IMR-90 (cell line): ENCODE measurements around the gene OR4P4. TPM values are rescaled to one million over a fixed set of nuclear protein-coding genes. Genes with fewer than 3 reads are reported as not detected.

Experiments
- ATAC-seq: fragments of 200-7000 bp; cut with Tn5 transposase; 2 replicates; pipeline ENCODE4 v1.9.1; 2020; ENCODE audit warnings: low read depth, mild to moderate bottlenecking, moderate library complexity
- BruUV-seq: library from RNA; stranded (reverse); fragments of 400-500 nt; replicated peaks from 2 replicates; lab custom pipeline; 2021; lab: Mats Ljungman, UMichigan
- CTCF ChIA-PET: fragments of 300-600 bp; formaldehyde crosslinking; extraction: SDS; loops from one replicate; lab custom pipeline; 2021; ENCODE audit warnings: antibody characterized with exemption; lab: Yijun Ruan, JAX
- POLR2A ChIA-PET: fragments of 300-600 bp; sonication (Branson Sonifier 250); formaldehyde crosslinking; loops from one replicate; lab custom pipeline; 2022; ENCODE audit warnings: antibody characterized with exemption; ENCODE audit not compliant: unreplicated experiment; lab: Charles Lee
- DNase-seq: peaks from one replicate; pipeline ENCODE4 v3.0.0; 2013
- H2AFZ ChIP-seq: replicated peaks from 2 replicates; pipeline ENCODE3; 2013; ENCODE audit warnings: low read length, mild to moderate bottlenecking; ENCODE audit not compliant: poor library complexity
- H2AK5ac ChIP-seq: 2 replicates; pipeline ENCODE4 v1.6.1; 2013; ENCODE audit warnings: low read depth, low read length, inconsistent platforms
- H2AK9ac ChIP-seq: replicated peaks from 2 replicates; pipeline ENCODE3; 2013; ENCODE audit warnings: mild to moderate bottlenecking, low read depth, low read length, moderate library complexity; ENCODE audit not compliant: poor library complexity
- H2BK120ac ChIP-seq: 2 replicates; pipeline ENCODE4 v1.6.1; 2013; ENCODE audit warnings: low read depth, low read length, inconsistent platforms
- H2BK15ac ChIP-seq: 3 replicates; pipeline ENCODE4 v1.6.1; 2013; ENCODE audit warnings: low read depth, low read length, inconsistent platforms
- H2BK20ac ChIP-seq: 2 replicates; pipeline ENCODE4 v1.6.1; 2013; ENCODE audit warnings: low read depth, mild to moderate bottlenecking, inconsistent platforms, low read length, moderate library complexity
- H2BK5ac ChIP-seq: 2 replicates; pipeline ENCODE4 v1.6.1; 2013; ENCODE audit warnings: mild to moderate bottlenecking, low read depth, low read length, inconsistent platforms; ENCODE audit not compliant: poor library complexity, severe bottlenecking
- H3K14ac ChIP-seq: replicated peaks from 2 replicates; pipeline ENCODE4 v1.6.1; 2013; ENCODE audit warnings: low read depth, low read length, inconsistent platforms
- H3K18ac ChIP-seq: 2 replicates; pipeline ENCODE4 v1.6.1; 2013; ENCODE audit warnings: low read depth, low read length, control low read depth
- H3K23ac ChIP-seq: 2 replicates; pipeline ENCODE4 v1.6.1; 2013; ENCODE audit warnings: low read depth, low read length, inconsistent platforms
- H3K27ac ChIP-seq: 2 replicates; pipeline ENCODE4 v1.5.1; 2013; ENCODE audit warnings: mild to moderate bottlenecking, control low read depth, low read length; ENCODE audit not compliant: insufficient read depth
- H3K27me3 ChIP-seq: 2 replicates; pipeline ENCODE4 v1.6.1; 2013; ENCODE audit warnings: low read length; ENCODE audit not compliant: control insufficient read depth, insufficient read depth
- H3K36me3 ChIP-seq: 2 replicates; pipeline ENCODE4 v1.6.1; 2013; ENCODE audit warnings: low read length, mixed read lengths; ENCODE audit not compliant: control insufficient read depth, insufficient read depth
- H3K4ac ChIP-seq: 2 replicates; pipeline ENCODE4 v1.6.1; 2013; ENCODE audit warnings: low read depth, low read length, inconsistent platforms
- H3K4me1 ChIP-seq: 2 replicates; pipeline ENCODE4 v1.6.1; 2013; ENCODE audit warnings: low read length, mixed read lengths; ENCODE audit not compliant: control insufficient read depth, insufficient read depth
- H3K4me2 ChIP-seq: 2 replicates; pipeline ENCODE4 v1.6.1; 2013; ENCODE audit warnings: low read depth, mild to moderate bottlenecking, control low read depth, low read length, moderate library complexity
- H3K4me3 ChIP-seq: 2 replicates; pipeline ENCODE4 v1.5.1; 2013; ENCODE audit warnings: low read depth, mild to moderate bottlenecking, control low read depth, low read length, moderate library complexity; ENCODE audit not compliant: insufficient read depth
- H3K56ac ChIP-seq: 2 replicates; pipeline ENCODE4 v1.6.1; 2013; ENCODE audit warnings: low read length, inconsistent platforms; ENCODE audit not compliant: insufficient read depth; ENCODE audit errors: extremely low read depth
- H3K79me1 ChIP-seq, 2 experiments: 2 replicates each; pipeline ENCODE4 v1.6.1; 2013; ENCODE audit warnings: low read length in 2 of 2, inconsistent platforms in 1 of 2, low read depth in 1 of 2
- H3K9ac ChIP-seq: 2 replicates; pipeline ENCODE4 v1.6.1; 2013; ENCODE audit warnings: low read depth, low read length, control low read depth
- H3K9me1 ChIP-seq: 2 replicates; pipeline ENCODE4 v1.6.1; 2013; ENCODE audit warnings: low read length, inconsistent platforms; ENCODE audit not compliant: insufficient read depth
- H3K9me3 ChIP-seq: 2 replicates; pipeline ENCODE4 v1.6.1; 2013; ENCODE audit warnings: low read length; ENCODE audit not compliant: control insufficient read depth, insufficient read depth
- H4K20me1 ChIP-seq: 2 replicates; pipeline ENCODE4 v1.6.1; 2013; ENCODE audit warnings: low read length, inconsistent platforms; ENCODE audit not compliant: insufficient read depth
- H4K5ac ChIP-seq: 2 replicates; pipeline ENCODE4 v1.6.1; 2013; ENCODE audit warnings: mild to moderate bottlenecking, low read depth, low read length, control low read depth
- H4K8ac ChIP-seq, 2 experiments: 2 replicates each; pipeline ENCODE4 v1.6.1; 2013; ENCODE audit warnings: low read depth in 2 of 2, low read length in 2 of 2, control low read depth in 1 of 2, inconsistent platforms in 1 of 2
- H4K91ac ChIP-seq: 2 replicates; pipeline ENCODE4 v1.6.1; 2013; ENCODE audit warnings: low read depth, low read length, inconsistent platforms; ENCODE audit not compliant: insufficient read depth
- BHLHE40 ChIP-seq: fragments of 150-350 bp; IDR thresholded peaks from 2 replicates; pipeline ENCODE4 v1.6.1; 2016; ENCODE audit warnings: mild to moderate bottlenecking, low read depth, low read length
- CHD1 ChIP-seq: IDR thresholded peaks from 2 replicates; pipeline ENCODE4 v1.6.1; 2012; ENCODE audit warnings: low read depth, low read length, improper control_type of control experiment
- CTCF ChIP-seq: conservative IDR thresholded peaks from 2 replicates; pipeline ENCODE4 v1.5.1; 2012; ENCODE audit warnings: mild to moderate bottlenecking, low read depth, low read length, improper control_type of control experiment
- FOS ChIP-seq: fragments of 150-350 bp; IDR thresholded peaks from 2 replicates; pipeline ENCODE4 v1.6.1; 2016; ENCODE audit warnings: low read depth, low read length
- MAFK ChIP-seq: IDR thresholded peaks from 2 replicates; pipeline ENCODE4 v1.6.1; 2012; ENCODE audit warnings: low read depth, low read length, improper control_type of control experiment
- NFE2L2 ChIP-seq: fragments of 150-350 bp; IDR thresholded peaks from 2 replicates; pipeline ENCODE4 v1.6.1; 2016; ENCODE audit warnings: low read depth, mild to moderate bottlenecking, low read length
- POLR2A ChIP-seq: IDR thresholded peaks from 2 replicates; pipeline ENCODE4 v1.6.1; 2012; ENCODE audit warnings: mild to moderate bottlenecking, low read depth, low read length
- RAD21 ChIP-seq: IDR thresholded peaks from 2 replicates; pipeline ENCODE4 v1.6.1; 2012; ENCODE audit warnings: low read length, improper control_type of control experiment
- RCOR1 ChIP-seq: IDR thresholded peaks from 2 replicates; pipeline ENCODE4 v1.6.1; 2012; ENCODE audit warnings: mild to moderate bottlenecking, low read length, improper control_type of control experiment; ENCODE audit not compliant: insufficient replicate concordance
- RFX5 ChIP-seq: IDR thresholded peaks from 2 replicates; pipeline ENCODE4 v1.8.0; 2012; ENCODE audit warnings: low read depth, mild to moderate bottlenecking, low read length, moderate library complexity
- SMC3 ChIP-seq: fragments of 150-350 bp; IDR thresholded peaks from 2 replicates; pipeline ENCODE4 v1.6.1; 2016; ENCODE audit warnings: low read depth, mild to moderate bottlenecking, antibody characterized with exemption, low read length, moderate library complexity
- WGBS, 2 experiments: methylation state at CpG; one replicate each; pipeline versions ENCODE4 v1.1.5 to v1.1.7; 2013; ENCODE audit warnings: missing lambda C conversion rate in 2 of 2; ENCODE audit not compliant: insufficient read length in 1 of 2; ENCODE audit errors: extremely low coverage in 2 of 2; 5-methylcytosine and 5-hydroxymethylcytosine counted together
- dilution Hi-C: fragments of 300-500 bp; cut with HindIII; formaldehyde crosslinking; loops from one replicate; pipeline ENCODE4 v1.14.3; 2018; ENCODE audit warnings: low sequenced_read_pairs; ENCODE audit not compliant: unreplicated experiment
- in situ Hi-C: fragments of 300-500 bp; cut with MboI; formaldehyde crosslinking; loops from 3 replicates; pipeline ENCODE4 v1.14.3; 2019; ENCODE audit warnings: low sequenced_read_pairs, inconsistent platforms, mixed read lengths
- intact Hi-C: fragments of 100-400 bp; cut with micrococcal nuclease; formaldehyde crosslinking; loops from 2 replicates; pipeline ENCODE4 v1.10.0; 2022
- polyA plus RNA-seq, 3 experiments: library from polyadenylated mRNA; depleted of rRNA; stranded (reverse); fragments of >200 nt; gene quantifications; 2 replicates each; pipeline ENCODE4 v1.2.3, GENCODE V29; 2012; ENCODE audit warnings: low replicate concordance in 1 of 3
- total RNA-seq: library from RNA; depleted of rRNA; stranded (reverse); fragments of >200 nt; gene quantifications from 2 replicates; pipeline ENCODE4 v1.2.3, GENCODE V29; 2012

The OR4P4 gene
- total and polyA plus RNA-seq, 2 of the 4 experiments (the other 2 are of a cell fraction): not detected

GRCh38 chr11:55607545-55607944 is 27.4 kb upstream of the OR4P4 start, which contains the start of gene OR4C11:
TSS of gene OR4C11 (minus strand) at chr11:55607645. CDS start at chr11:55604373, 3,272 bp downstream.
- intact Hi-C loops: no loop called here
- H3K4ac ChIP-seq: no peak within 1 kb of the TSS
- H2AK9ac ChIP-seq: no peak within 1 kb of the TSS
- no peak within 1 kb of the TSS for H3K23ac ChIP-seq
- H4K8ac ChIP-seq: no peak within 1 kb of the TSS
- H2BK20ac ChIP-seq: no peak within 1 kb of the TSS
- no peak within 1 kb of the TSS for H3K14ac ChIP-seq
- no CpG with 5 or more reads among the region's 2 CpGs for WGBS, 2 experiments
- no peak for TF ChIP-seq BHLHE40
- TF ChIP-seq NFE2L2: no peak
- no peak for TF ChIP-seq CHD1
- no peak for TF ChIP-seq RAD21
- no peak for TF ChIP-seq MAFK
- no peak for TF ChIP-seq FOS
- no peak for TF ChIP-seq SMC3
- TF ChIP-seq RCOR1: no peak
- no peak for TF ChIP-seq POLR2A
- no peak for TF ChIP-seq RFX5
- no peak for TF ChIP-seq CTCF
- in situ Hi-C loops: no loop called here
- dilution Hi-C loops: no loop called here
- ATAC-seq (no peak), DNase-seq (no peak)
- no peak within 1 kb of the TSS for H3K4me2 ChIP-seq
- no peaks in the 10 kb centered on the region for H3K36me3 ChIP-seq
- H3K9ac ChIP-seq: no peak within 1 kb of the TSS
- no peak within 1 kb of the TSS for H4K91ac ChIP-seq
- H3K4me3 ChIP-seq: no peak within 1 kb of the TSS
- H2BK15ac ChIP-seq: no peak within 1 kb of the TSS
- H4K20me1 ChIP-seq: no peaks in the 10 kb centered on the region
- no peak within 1 kb of the TSS for H2AFZ ChIP-seq
- no peaks in the 10 kb centered on the region for H3K79me1 ChIP-seq
- H3K56ac ChIP-seq: no peak within 1 kb of the TSS
- H3K18ac ChIP-seq: no peak within 1 kb of the TSS
- no peaks in the 10 kb centered on the region for H3K9me3 ChIP-seq
- H3K27me3 ChIP-seq: no peaks in the 10 kb centered on the region
- H3K9me1 ChIP-seq: no peaks in the 10 kb centered on the region
- ChIA-PET CTCF (no interaction called here), POLR2A (no interaction called here)
- H3K27ac ChIP-seq: no peak within 1 kb of the TSS
- no peak within 1 kb of the TSS for H2AK5ac ChIP-seq
- H4K5ac ChIP-seq: no peak within 1 kb of the TSS
- no peak within 1 kb of the TSS for H2BK120ac ChIP-seq
- H3K4me1 ChIP-seq: no peaks in the 10 kb centered on the region
- BruUV-seq: no TSS peak
- no peak within 1 kb of the TSS for H2BK5ac ChIP-seq
